OCI-LY7 (cell line): ENCODE data around the gene PIMREG. TPM values are rescaled to one million over a fixed set of nuclear protein-coding genes. Genes with fewer than 3 reads are reported as not detected.

Experiments used
- BruUV-seq: library from RNA; stranded (reverse); fragments of 400-500 nt; replicated peaks from 2 replicates; lab custom pipeline; 2021; lab: Mats Ljungman, UMichigan
- CTCF ChIA-PET: fragments of 300-600 bp; sonication (Branson Sonifier 250); formaldehyde crosslinking; loops from one replicate; lab custom pipeline; 2022; ENCODE audit warnings: antibody characterized with exemption; ENCODE audit not compliant: unreplicated experiment; lab: Charles Lee
- POLR2A ChIA-PET: fragments of 300-600 bp; sonication (Branson Sonifier 250); formaldehyde crosslinking; loops from one replicate; lab custom pipeline; 2022; ENCODE audit warnings: antibody characterized with exemption; lab: Charles Lee
- DNase-seq: peaks from one replicate; pipeline ENCODE4 v3.0.0-alpha.2; 2015; ENCODE audit warnings: low spot score
- H2AFZ ChIP-seq: fragments of 200-600 bp; sonication (generic), shearing (Covaris generic); 2 replicates; pipeline ENCODE4 v1.6.1; 2014; ENCODE audit warnings: mild to moderate bottlenecking, antibody characterized with exemption, low read length, moderate library complexity
- H3K27ac ChIP-seq: fragments of 200-600 bp; sonication (generic); 2 replicates; pipeline ENCODE4 v1.5.1; 2014; ENCODE audit warnings: mixed run types, low read depth, mild to moderate bottlenecking, moderate library complexity, low read length, inconsistent platforms; ENCODE audit not compliant: poor library complexity, severe bottlenecking
- H3K36me3 ChIP-seq: fragments of 200-600 bp; sonication (generic); 2 replicates; pipeline ENCODE4 v1.6.1; 2014; ENCODE audit warnings: mild to moderate bottlenecking, antibody characterized with exemption, low read length, moderate library complexity, mixed read lengths; ENCODE audit not compliant: insufficient read depth
- H3K4me1 ChIP-seq: fragments of 200-600 bp; sonication (generic); 2 replicates; pipeline ENCODE4 v1.5.1; 2014; ENCODE audit warnings: mild to moderate bottlenecking, low read length; ENCODE audit not compliant: insufficient read depth, poor library complexity, severe bottlenecking
- H3K4me2 ChIP-seq: fragments of 200-600 bp; sonication (generic); 2 replicates; pipeline ENCODE4 v1.6.1; 2014; ENCODE audit warnings: mild to moderate bottlenecking, low read length
- H3K4me3 ChIP-seq: fragments of 200-600 bp; sonication (generic); 2 replicates; pipeline ENCODE4 v1.5.1; 2014; ENCODE audit warnings: mild to moderate bottlenecking, low read depth, low read length; ENCODE audit not compliant: poor library complexity, severe bottlenecking
- H3K79me2 ChIP-seq: fragments of 200-600 bp; sonication (generic); 2 replicates; pipeline ENCODE4 v1.6.1; 2016; ENCODE audit warnings: low read depth, mild to moderate bottlenecking, low read length, moderate library complexity, mixed read lengths; ENCODE audit not compliant: insufficient read depth
- H3K9me2 ChIP-seq: fragments of 200-600 bp; sonication (generic); 2 replicates; pipeline ENCODE4 v1.6.1; 2016; ENCODE audit warnings: mild to moderate bottlenecking, low read length, mixed read lengths; ENCODE audit not compliant: insufficient read depth
- H3K9me3 ChIP-seq: fragments of 200-600 bp; sonication (generic); 2 replicates; pipeline ENCODE4 v1.6.1; 2014; ENCODE audit warnings: mild to moderate bottlenecking, mixed run types, low read length, mixed read lengths
- H4K20me1 ChIP-seq: fragments of 200-600 bp; sonication (generic); 2 replicates; pipeline ENCODE4 v1.6.1; 2014; ENCODE audit warnings: mild to moderate bottlenecking, antibody characterized with exemption, low read length, moderate library complexity, mixed read lengths; ENCODE audit not compliant: insufficient read depth
- EZH2phosphoT487 ChIP-seq: fragments of 200-600 bp; sonication (generic); IDR thresholded peaks from 2 replicates; pipeline ENCODE4 v1.6.1; 2018; ENCODE audit warnings: low read depth, borderline replicate concordance, mild to moderate bottlenecking, mixed run types, antibody characterized with exemption, low read length, moderate library complexity, mixed read lengths
- intact Hi-C: fragments of 100-400 bp; cut with micrococcal nuclease; formaldehyde crosslinking; loops from one replicate; pipeline ENCODE4 v1.10.0; 2022; ENCODE audit not compliant: unreplicated experiment
- total RNA-seq, 2 experiments: library from RNA; depleted of rRNA in 1 of 2; stranded (reverse); fragments of >200 nt in 1 of 2; shearing (Covaris generic) in 1 of 2; gene quantifications; 2 replicates each; pipeline ENCODE4 v1.2.3, GENCODE V29; 2014 to 2022
- TF ChIP-seq, protein P1 (sequence below): fragments of 200-600 bp; sonication (generic); conservative IDR thresholded peaks from 2 replicates; pipeline ENCODE4 v1.5.1; 2014; ENCODE audit warnings: mild to moderate bottlenecking, antibody characterized with exemption, low read length, moderate library complexity, mixed read lengths

PIMREG gene
- total RNA-seq, 2 experiments from 2014 or later: 22.7 to 39.4 TPM

- DNase-seq: no peak
- Histone ChIP-seq H2AFZ (no peak overlapping the region), H3K4me2 (no peak overlapping the region), H3K9me2 (no peaks in the 10 kb centered on the region), H3K27ac (no peak overlapping the region), H3K9me3 (no peaks in the 10 kb centered on the region), H3K79me2 (no peaks in the 10 kb centered on the region), H3K4me1 (peaks cover 7% of the 10 kb centered on the region), H3K4me3 (no peak overlapping the region), H4K20me1 (no peaks in the 10 kb centered on the region), H3K36me3 (no peaks in the 10 kb centered on the region)
- BruUV-seq: no TSS peak
- ChIA-PET CTCF (interaction anchor here (0.6 kb wide), 2 partner anchors 43 to 161 kb away, joined by 8 to 18 read pairs; no protein-coding TSS in a partner anchor), POLR2A (no interaction called here)
- intact Hi-C loops: no loop called here
- TF ChIP-seq EZH2phosphoT487: no peak
- TF ChIP-seq, protein P1, sequence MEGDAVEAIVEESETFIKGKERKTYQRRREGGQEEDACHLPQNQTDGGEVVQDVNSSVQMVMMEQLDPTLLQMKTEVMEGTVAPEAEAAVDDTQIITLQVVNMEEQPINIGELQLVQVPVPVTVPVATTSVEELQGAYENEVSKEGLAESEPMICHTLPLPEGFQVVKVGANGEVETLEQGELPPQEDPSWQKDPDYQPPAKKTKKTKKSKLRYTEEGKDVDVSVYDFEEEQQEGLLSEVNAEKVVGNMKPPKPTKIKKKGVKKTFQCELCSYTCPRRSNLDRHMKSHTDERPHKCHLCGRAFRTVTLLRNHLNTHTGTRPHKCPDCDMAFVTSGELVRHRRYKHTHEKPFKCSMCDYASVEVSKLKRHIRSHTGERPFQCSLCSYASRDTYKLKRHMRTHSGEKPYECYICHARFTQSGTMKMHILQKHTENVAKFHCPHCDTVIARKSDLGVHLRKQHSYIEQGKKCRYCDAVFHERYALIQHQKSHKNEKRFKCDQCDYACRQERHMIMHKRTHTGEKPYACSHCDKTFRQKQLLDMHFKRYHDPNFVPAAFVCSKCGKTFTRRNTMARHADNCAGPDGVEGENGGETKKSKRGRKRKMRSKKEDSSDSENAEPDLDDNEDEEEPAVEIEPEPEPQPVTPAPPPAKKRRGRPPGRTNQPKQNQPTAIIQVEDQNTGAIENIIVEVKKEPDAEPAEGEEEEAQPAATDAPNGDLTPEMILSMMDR: no peak
Measured at GRCh38 chr17:6489016-6489550, 44.8 kb downstream of the PIMREG start.

DNA sequence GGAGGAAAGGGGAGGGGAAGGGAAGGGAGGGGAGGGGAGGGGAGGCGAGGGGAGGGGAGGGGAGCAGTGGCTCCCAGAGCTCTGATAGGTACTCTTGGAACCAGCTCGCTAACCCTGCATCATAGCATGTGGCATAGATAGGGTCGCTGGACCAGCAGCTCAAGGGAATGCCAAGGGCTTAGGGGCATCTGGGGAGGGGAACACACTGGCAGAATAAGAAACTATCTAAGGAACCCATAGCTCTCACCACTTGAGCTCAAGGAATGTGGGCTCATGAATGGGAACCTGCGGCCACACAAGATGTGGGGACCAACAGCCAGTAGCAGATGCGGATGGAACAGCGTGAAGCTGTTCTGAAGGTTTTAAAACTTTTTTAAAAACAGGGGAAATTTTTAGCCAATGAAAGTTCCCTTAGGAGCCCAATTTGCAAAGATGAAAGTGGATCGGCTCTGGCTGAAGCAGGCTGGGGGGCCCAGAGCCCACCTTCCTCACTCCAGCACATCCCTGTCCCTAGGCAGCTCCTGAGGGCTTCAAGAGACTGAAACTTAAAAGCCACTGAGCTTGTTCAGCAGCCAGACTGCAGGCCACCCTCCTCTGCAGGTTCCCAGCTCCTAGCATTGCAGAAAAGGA is 46.9 kb downstream of the PIMREG start:
- no peak for DNase-seq
- BruUV-seq: no TSS peak
- no peak overlapping the region for H3K4me3 ChIP-seq
- intact Hi-C loops: no loop called here
- ChIA-PET CTCF (no interaction called here), POLR2A (no interaction called here)
- no peak overlapping the region for H3K27ac ChIP-seq
- H3K4me1 ChIP-seq: peaks cover 13% of the 10 kb centered on the region
- no peaks in the 10 kb centered on the region for H3K9me2 ChIP-seq
- H3K36me3 ChIP-seq: no peaks in the 10 kb centered on the region
- no peaks in the 10 kb centered on the region for H3K9me3 ChIP-seq
- no peak overlapping the region for H2AFZ ChIP-seq
- no peaks in the 10 kb centered on the region for H4K20me1 ChIP-seq
- no peak overlapping the region for H3K4me2 ChIP-seq
- no peak for TF ChIP-seq EZH2phosphoT487
- TF ChIP-seq, protein P1: no peak
- no peaks in the 10 kb centered on the region for H3K79me2 ChIP-seq
